GM18951 (cell line): ENCODE data around the gene S100A11.
"Not testable (repeated sequence)": the region's sequence is repeated elsewhere in the genome, so short reads cannot be mapped to it uniquely, and the experiment has no call there.

Source experiments
- POLR2A ChIP-seq: IDR thresholded peaks from 4 replicates; pipeline ENCODE4 v1.6.1; 2011; ENCODE audit warnings: mild to moderate bottlenecking; ENCODE audit not compliant: insufficient read length, insufficient read depth; ENCODE audit errors: extremely low read depth
- in situ Hi-C: fragments of 300-500 bp; cut with MboI; formaldehyde crosslinking; loops from one replicate; pipeline ENCODE4 v1.12.0; 2022; ENCODE audit warnings: low sequenced_read_pairs, mixed read lengths, inconsistent platforms; ENCODE audit not compliant: unreplicated experiment

S100A11 gene

DNA sequence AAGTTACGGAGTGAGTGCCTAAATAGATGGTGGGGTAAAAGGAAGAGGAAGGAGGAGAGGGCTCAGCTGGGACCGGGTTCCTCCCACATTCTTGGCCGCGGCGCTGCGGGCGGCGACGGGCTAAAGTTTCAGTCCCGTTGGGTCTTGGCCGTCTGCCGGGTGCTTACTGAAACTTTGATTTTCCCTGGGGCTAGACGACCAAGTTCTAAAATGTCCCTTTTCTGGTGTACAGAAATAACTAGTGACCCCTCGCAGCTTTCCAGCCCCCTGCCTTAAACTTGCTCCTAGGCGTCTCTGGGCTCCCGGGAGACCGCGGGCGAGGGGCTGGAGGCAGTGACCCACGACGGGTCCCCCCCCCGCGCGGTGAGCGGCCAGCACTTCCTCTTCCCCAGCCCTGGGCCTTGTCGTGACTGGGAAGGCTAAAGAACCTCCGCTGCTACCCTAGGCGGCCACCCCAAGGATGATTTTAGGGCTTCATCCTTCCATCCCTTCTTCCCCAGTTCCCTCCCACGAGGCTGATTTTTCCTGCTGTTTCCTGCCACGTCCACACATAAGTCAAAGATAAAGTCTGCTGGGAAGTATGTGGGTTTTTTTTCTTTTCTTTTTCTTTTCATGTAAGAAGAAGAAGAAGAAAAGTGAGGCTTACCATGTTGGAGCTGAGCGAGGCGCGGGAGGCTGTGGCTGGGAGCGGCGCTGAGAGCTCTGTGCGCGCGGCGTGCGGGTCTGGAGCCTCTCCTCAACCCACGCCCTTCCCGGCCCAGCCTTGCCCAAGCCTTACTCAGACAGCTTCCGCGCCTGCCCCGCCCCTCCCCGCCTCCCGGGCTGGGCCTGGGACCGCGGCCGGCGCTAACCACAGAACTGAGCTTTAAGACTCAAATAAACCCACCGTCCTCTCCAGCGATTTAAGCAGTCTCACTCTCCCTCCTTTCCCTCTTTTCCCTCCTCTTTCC lies at the start of gene S100A11:
Gene S100A11 (minus strand): TSS at position 738 of the 950 bp plus-strand sequence. CDS start 89 bp downstream, at position 649.
- in situ Hi-C loops = no loop called here
- peak; percentile 64 for TF ChIP-seq POLR2A

DNA sequence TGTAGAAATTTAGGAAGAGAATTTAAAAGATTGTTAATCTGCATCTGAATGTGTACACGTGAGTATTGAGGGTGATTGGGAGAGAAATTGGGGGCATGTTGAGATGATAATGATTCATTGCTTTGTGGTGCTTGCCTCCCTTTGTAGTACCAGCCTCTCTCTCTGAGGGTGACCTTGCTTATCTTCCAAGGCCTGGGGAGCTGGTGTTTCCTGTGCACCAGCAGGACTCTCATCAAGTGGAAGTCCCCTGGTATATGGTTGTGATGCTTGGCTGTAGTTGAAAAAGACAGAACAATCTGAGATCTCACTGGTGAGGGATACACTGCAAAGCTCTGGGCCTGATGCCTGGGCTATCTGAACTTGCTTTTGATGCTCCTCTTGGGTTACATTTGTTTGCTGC lies 48.0 kb upstream of the S100A11 start:
- TF ChIP-seq POLR2A = no peak
- in situ Hi-C loops = no loop called here

DNA sequence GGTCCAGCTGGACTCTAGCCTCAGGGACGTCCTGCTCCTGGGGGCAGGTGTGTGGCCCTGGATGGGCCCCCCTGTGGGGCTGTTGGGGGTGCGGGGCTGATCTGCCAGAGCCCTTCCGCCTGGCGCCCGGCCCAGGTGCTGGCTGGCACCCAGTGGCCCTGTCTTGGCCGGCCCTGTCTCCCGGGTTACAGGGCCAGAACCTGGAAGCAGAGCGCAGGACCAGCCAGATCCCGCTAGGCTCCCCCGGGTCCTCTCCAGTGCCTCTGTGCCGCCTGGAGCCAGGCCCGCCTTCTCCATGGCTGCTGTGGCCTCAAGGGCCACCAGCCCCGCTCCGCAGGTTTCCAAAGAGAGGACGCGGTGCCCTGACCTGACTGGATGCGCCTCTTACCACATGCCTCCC lies 44.2 kb upstream of the S100A11 start:
- in situ Hi-C loops = not testable (repeated sequence)

DNA sequence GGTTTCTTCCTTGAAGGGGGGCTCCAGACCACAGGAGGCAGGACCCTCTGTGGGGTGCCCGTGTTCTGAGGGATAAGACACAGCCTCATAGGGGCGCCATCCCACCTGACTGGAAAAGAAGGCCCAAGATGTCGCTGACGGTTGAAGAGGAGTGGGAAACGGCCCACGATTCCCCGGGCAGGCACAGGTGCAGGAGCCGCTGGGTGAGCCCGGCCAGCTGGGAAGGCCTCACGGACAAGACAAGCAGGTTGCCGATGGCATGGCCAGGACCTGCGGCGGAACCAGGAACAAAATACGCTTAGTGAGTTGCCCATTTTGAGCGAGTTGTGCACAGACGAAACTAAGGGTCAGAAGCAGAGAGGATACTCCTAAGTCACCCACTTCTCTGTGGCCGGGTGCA lies 43.7 kb upstream of the S100A11 start:
- in situ Hi-C loops = not testable (repeated sequence)

DNA sequence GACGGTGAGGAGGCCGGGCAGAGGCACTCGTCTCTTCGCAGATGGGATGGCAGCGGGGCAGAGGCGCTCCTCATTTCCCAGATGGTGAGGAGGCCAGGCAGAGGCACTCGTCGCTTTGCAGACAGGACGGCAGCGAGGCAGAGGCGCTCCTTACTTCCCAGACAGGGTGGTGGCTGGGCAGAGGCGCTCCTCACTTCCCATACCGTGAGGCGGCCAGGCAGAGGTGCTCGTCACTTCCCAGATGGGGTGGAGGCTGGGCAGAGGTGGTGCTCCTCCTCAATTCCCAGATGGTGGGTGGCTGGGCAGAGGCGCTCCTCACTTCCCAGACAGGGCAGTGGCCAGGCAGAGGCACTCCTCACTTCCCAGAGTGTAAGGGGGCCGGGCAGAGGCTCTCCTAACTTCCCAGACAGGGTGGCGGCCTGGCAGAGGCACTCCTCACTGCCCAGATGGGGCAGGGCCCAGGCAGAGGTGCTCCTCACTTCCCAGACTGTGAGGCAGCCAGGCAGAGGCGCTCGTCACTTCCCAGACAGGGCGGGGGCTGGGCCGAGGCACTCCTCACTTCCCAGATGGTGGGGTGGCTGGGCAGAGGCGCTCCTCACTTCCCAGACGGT lies 42.1 kb upstream of the S100A11 start:
- no peak for TF ChIP-seq POLR2A
- in situ Hi-C loops = no loop called here

DNA sequence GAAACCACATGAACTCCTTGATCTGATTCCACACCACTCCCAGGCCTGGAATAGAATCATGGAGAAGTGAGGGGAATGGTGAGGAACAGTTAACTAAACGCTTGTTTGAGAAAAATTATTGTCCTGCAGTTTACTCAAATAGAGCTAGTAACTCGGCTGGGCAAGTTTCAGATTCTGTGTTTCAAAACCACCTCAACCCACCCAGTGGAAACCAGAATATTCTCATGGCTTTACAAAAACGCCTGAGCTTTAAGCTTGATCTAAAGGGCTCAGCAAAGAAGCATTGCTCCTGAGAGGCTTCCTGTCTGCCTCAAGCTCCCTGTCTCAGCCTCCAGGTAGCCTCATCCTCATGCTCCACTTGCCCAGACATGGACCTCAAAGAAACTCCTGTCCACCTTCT lies 35.5 kb upstream of the S100A11 start:
- no peak for TF ChIP-seq POLR2A

DNA sequence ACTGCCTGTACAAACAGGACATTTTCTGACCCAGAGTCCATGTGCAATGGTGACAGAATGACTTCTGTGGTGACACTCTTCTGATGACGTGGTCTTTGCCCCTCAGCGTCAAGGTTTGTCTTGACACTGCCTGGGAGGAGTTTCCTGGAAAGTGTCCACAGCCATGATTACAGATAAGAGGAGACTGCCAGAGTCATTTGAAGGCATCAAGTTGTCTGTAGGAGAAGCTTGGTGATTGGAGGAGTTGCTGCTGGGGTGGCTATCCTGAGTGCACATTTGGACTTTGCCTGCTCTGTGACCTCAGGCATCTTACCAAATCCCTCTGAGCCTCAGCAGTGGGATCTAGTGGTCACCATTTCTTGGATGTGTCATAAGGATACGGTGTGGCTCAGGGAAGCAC lies 34.3 kb upstream of the S100A11 start:
- no peak for TF ChIP-seq POLR2A
- in situ Hi-C loops = loop anchor here (25.0 kb wide), 1 partner anchor 391 kb away; no protein-coding TSS in a partner anchor

More for the DNA sequence above, 35.5 kb upstream of the S100A11 start:
- in situ Hi-C loops = loop anchor here (25.0 kb wide), 1 partner anchor 390 kb away; no protein-coding TSS in a partner anchor

DNA sequence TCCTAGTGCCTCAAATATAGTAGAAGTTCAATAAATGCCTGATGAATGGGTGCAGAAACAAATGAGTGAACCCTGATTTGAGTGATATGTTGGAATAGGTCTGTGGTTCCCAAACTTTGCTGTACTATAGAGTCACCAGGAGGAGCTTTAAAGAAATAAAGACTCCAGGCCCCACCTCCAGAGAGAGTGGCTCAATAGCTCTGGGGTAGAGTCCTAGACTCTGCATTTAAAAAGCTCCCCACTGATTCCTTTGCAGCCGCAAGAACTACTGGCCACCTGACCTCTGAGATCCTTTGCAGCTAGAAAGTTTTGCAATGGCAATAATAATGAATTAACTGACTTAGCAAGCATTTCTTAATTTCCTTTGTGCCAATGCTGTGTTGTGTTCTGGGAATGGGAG lies 31.1 kb upstream of the S100A11 start:
- in situ Hi-C loops = loop anchor here (25.0 kb wide), 1 partner anchor 394 kb away; no protein-coding TSS in a partner anchor
- TF ChIP-seq POLR2A = no peak

DNA sequence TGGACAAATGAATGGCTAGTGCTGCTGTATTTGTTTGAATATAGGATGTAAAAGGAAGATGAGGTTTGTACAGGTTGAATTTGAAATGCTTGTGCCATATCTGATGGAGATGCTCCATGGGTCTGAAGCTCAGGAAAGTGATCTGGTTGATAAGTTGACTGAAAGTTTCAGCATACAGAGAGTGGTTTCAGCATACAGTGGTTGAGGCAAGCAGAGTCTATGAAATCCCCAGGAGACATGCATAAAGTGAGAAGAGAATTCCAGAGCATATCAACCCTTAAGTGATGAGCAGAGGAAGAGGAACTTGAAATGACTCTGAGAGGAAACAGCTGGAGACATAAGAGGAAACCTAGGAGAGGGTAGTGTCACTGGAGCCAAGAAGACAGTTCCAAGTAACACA lies 30.3 kb upstream of the S100A11 start:
- in situ Hi-C loops = loop anchor here (25.0 kb wide), 1 partner anchor 395 kb away; no protein-coding TSS in a partner anchor

DNA sequence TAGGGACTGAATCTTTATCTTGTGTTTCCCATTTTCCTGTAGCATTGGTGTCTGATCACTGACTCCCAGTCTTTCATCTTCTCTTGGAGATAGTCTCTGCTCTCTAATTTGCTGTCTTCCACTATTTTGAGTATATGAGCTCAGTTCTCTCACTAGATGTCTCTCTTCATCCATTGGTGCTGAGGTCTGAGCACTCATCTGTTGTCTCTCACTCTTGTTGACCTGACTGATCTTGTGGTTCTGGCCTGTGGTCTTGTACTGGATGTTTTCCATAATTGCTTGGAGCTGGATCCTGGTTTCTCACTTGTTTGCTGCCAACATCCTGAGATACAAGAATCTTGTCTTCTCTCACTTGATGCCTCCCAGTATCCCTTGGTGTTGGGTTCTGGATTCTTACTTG lies 25.1 kb upstream of the S100A11 start:
- in situ Hi-C loops = loop anchor here (25.0 kb wide), 1 partner anchor 400 kb away; no protein-coding TSS in a partner anchor
- no peak for TF ChIP-seq POLR2A

More for the DNA sequence above, 30.3 kb upstream of the S100A11 start:
- TF ChIP-seq POLR2A = no peak

DNA sequence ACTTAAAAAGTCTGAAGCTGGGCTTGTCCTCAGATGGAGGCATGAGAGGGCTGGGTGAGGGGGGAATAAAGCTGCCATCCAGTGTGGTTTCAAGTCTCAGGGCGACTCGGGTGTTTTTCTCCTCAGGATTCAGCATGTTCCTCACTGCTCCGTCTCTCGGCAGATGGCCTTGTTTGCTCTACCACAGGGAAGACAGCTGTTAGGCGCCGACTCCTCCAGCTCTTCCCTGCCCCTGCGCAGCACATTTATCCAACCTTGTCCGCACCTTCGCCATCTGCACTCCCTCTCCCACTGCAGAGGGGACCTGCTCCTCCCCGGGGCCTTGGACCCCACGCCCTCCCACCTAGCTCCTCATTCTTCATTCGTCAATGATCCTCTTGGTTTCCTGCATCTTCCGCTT lies 16.6 kb upstream of the S100A11 start:
- in situ Hi-C loops = loop anchor here (10.0 to 25.0 kb wide), 2 partner anchors 131 to 409 kb away; no protein-coding TSS in a partner anchor
- TF ChIP-seq POLR2A = no peak

DNA sequence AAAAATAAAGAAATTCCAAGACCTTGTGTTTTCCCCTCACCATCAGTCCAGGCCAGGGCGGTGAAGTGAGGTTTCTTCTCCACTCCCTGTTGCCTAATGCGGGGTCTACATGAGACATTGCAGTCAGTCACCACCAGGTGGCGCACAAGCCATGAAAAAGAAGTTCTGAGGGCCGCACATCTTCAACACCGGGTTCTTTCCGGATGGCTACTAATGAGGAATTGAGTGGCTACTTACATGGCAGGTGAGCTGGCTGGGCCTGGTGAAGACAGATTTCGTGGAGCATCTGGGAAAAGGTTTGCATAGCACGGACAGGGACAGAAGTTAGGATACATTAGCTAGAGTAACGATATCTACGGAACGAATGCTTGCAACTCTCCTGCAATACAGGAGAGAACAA lies 15.8 kb upstream of the S100A11 start:
- no peak for TF ChIP-seq POLR2A
- in situ Hi-C loops = loop anchor here (10.0 to 25.0 kb wide), 2 partner anchors 132 to 410 kb away; no protein-coding TSS in a partner anchor

DNA sequence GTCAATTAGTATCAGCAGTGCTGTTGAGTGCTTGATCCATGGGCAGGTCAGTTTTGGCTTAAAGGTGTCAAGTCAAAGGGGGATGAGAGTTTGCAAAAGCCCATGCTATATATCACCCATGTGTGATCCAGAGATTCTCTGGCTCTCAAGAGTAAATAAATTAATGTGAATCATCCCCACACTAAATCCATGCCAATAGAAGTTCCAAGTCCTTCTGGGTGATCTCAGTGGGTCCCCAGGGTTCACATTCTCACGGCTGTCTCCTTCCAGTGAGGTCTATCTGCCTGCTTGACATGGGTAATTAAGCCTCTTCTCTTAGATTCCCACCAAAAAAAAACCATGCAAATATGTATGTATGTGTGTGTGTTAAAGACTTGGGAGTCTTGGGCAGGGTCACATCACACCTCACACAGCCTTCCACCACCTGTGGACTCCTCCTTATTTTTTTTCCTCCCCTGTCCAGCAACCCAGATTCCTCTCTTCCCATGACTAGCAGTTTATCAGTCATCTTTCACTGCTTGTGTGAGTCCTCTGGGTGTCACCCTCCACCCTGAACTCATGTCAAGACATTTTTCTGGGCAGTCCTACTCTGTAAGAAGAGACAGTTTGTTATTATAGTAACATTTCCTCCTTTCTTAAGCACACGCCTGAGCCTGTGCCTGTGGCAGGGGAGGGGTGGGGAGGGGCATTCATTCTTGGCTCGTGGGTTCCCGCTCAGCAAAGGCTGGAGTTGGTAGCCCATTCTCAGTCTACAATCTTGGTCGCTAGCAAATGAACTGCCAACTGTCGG lies 14.3 kb upstream of the S100A11 start:
- no peak for TF ChIP-seq POLR2A
- in situ Hi-C loops = loop anchor here (10.0 to 25.0 kb wide), 2 partner anchors 134 to 411 kb away; no protein-coding TSS in a partner anchor
